Measurements from ENCODE around the gene NLRC5.

NLRC5 gene

GRCh38 chr16:56997264-56997663 lies 7.9 kb downstream of the NLRC5 start:
- Histone ChIP-seq H3F3A (ENCODE audit: insufficient read depth, low read length) (no peaks in the 10 kb centered on the region), H3K4me2 (ENCODE audit: low read depth, low read length) (no peak overlapping the region), H3K36me3 (replicated peaks; ENCODE audit: insufficient read depth, low read length) (no peaks in the 10 kb centered on the region), H3K4me3 (ENCODE audit: low read length) (no peak overlapping the region), H3K27me3 (replicated peaks; ENCODE audit: insufficient read depth, low read length) (no peaks in the 10 kb centered on the region), H4K20me1 (ENCODE audit: insufficient read depth, low read length) (no peaks in the 10 kb centered on the region), H3K27ac (ENCODE audit: low read length) (no peak overlapping the region), H3K9me2 (replicated peaks; ENCODE audit: insufficient read depth, low read length) (no peaks in the 10 kb centered on the region), H2AFZ (ENCODE audit: low read length) (no peak overlapping the region), H3K4me1 (ENCODE audit: low read length) (no peaks in the 10 kb centered on the region), H3K79me2 (ENCODE audit: low read length) (no peaks in the 10 kb centered on the region), H3K9ac (ENCODE audit: low read length) (no peak overlapping the region), H3K9me3 (replicated peaks; ENCODE audit: insufficient read depth, low read length) (no peaks in the 10 kb centered on the region)
- no peak for DNase-seq
- no peak for TF ChIP-seq EZH2phosphoT487 (IDR thresholded peaks at IDR 0.05; ENCODE audit: low read length)
- no peak for TF ChIP-seq EZH2 (optimal IDR thresholded peaks at IDR 0.05; ENCODE audit: low read depth, low read length)
- TF ChIP-seq, protein P1, sequence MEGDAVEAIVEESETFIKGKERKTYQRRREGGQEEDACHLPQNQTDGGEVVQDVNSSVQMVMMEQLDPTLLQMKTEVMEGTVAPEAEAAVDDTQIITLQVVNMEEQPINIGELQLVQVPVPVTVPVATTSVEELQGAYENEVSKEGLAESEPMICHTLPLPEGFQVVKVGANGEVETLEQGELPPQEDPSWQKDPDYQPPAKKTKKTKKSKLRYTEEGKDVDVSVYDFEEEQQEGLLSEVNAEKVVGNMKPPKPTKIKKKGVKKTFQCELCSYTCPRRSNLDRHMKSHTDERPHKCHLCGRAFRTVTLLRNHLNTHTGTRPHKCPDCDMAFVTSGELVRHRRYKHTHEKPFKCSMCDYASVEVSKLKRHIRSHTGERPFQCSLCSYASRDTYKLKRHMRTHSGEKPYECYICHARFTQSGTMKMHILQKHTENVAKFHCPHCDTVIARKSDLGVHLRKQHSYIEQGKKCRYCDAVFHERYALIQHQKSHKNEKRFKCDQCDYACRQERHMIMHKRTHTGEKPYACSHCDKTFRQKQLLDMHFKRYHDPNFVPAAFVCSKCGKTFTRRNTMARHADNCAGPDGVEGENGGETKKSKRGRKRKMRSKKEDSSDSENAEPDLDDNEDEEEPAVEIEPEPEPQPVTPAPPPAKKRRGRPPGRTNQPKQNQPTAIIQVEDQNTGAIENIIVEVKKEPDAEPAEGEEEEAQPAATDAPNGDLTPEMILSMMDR (IDR thresholded peaks at IDR 0.05; ENCODE audit: low read length) = no peak

DNA sequence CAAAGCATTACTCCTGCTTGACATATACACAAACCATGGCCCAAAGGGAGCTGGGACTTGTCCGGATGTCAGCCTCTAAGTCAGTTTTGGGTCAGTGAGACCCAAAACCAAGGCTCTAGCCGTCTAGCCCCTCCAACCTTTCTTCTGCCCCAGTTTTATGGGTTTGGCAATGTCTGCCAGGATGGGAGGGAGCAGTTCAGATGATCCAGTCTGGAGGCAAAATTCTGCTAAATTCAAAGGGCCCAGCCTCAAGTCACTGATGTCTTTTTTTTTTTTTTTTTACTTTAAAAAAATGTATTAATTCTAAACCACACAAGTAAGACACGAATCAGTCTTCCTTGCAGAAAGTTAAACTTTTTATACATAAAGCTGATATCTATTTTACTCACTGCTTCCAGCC lies 8.6 kb downstream of the NLRC5 start:
- no peak overlapping the region for H3K4me2 ChIP-seq (ENCODE audit: low read depth, low read length)
- DNase-seq = no peak
- no peak overlapping the region for H3K9ac ChIP-seq (ENCODE audit: low read length)
- H2AFZ ChIP-seq (ENCODE audit: low read length) = no peak overlapping the region
- TF ChIP-seq, protein P1 (IDR thresholded peaks at IDR 0.05; ENCODE audit: low read length) = no peak
- no peaks in the 10 kb centered on the region for H3K36me3 ChIP-seq (replicated peaks; ENCODE audit: insufficient read depth, low read length)
- H3K4me3 ChIP-seq (ENCODE audit: low read length) = no peak overlapping the region
- H4K20me1 ChIP-seq (ENCODE audit: insufficient read depth, low read length) = no peaks in the 10 kb centered on the region
- no peak overlapping the region for H3K27ac ChIP-seq (ENCODE audit: low read length)
- no peaks in the 10 kb centered on the region for H3K4me1 ChIP-seq (ENCODE audit: low read length)
- H3K9me3 ChIP-seq (replicated peaks; ENCODE audit: insufficient read depth, low read length) = no peaks in the 10 kb centered on the region
- no peaks in the 10 kb centered on the region for H3K27me3 ChIP-seq (replicated peaks; ENCODE audit: insufficient read depth, low read length)
- H3K79me2 ChIP-seq (ENCODE audit: low read length) = no peaks in the 10 kb centered on the region
- H3F3A ChIP-seq (ENCODE audit: insufficient read depth, low read length) = no peaks in the 10 kb centered on the region
- H3K9me2 ChIP-seq (replicated peaks; ENCODE audit: insufficient read depth, low read length) = no peaks in the 10 kb centered on the region

DNA sequence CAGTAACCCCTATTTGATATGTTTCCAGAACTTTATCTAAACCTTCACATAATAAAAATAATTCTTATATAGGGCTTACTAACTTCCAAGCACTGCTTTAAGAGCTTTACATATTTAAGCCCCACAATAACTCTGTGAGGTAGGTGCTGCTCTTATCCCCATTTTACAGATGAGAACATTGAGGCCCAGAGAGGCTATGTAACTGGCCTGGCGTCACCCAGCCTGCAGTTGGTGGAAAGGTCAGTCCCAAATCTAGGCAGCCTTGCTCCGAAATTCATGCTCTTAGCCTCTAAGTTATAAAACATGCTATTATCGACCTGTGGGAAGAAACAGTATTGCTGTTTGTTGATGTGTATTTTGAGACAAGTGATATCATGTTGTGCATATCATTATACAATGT lies 9.0 kb downstream of the NLRC5 start:
- Histone ChIP-seq H3K4me2 (ENCODE audit: low read depth, low read length) (no peak overlapping the region), H3K4me3 (ENCODE audit: low read length) (no peak overlapping the region), H3K9me2 (replicated peaks; ENCODE audit: insufficient read depth, low read length) (no peaks in the 10 kb centered on the region), H3K9ac (ENCODE audit: low read length) (no peak overlapping the region), H3F3A (ENCODE audit: insufficient read depth, low read length) (no peaks in the 10 kb centered on the region), H3K36me3 (replicated peaks; ENCODE audit: insufficient read depth, low read length) (no peaks in the 10 kb centered on the region), H3K4me1 (ENCODE audit: low read length) (no peaks in the 10 kb centered on the region), H4K20me1 (ENCODE audit: insufficient read depth, low read length) (no peaks in the 10 kb centered on the region), H3K9me3 (replicated peaks; ENCODE audit: insufficient read depth, low read length) (no peaks in the 10 kb centered on the region), H3K79me2 (ENCODE audit: low read length) (no peaks in the 10 kb centered on the region), H2AFZ (ENCODE audit: low read length) (no peak overlapping the region), H3K27me3 (replicated peaks; ENCODE audit: insufficient read depth, low read length) (no peaks in the 10 kb centered on the region), H3K27ac (ENCODE audit: low read length) (no peak overlapping the region)
- TF ChIP-seq, protein P1 (IDR thresholded peaks at IDR 0.05; ENCODE audit: low read length) = no peak
- TF ChIP-seq EZH2 (optimal IDR thresholded peaks at IDR 0.05; ENCODE audit: low read depth, low read length) = no peak
- TF ChIP-seq EZH2phosphoT487 (IDR thresholded peaks at IDR 0.05; ENCODE audit: low read length) = no peak
- DNase-seq = no peak
